ENCODE results near the gene ZFP1.
"Not testable (repeated sequence)": the region's sequence is repeated elsewhere in the genome, so short reads cannot be mapped to it uniquely, and the experiment has no call there.

The ZFP1 gene

DNA sequence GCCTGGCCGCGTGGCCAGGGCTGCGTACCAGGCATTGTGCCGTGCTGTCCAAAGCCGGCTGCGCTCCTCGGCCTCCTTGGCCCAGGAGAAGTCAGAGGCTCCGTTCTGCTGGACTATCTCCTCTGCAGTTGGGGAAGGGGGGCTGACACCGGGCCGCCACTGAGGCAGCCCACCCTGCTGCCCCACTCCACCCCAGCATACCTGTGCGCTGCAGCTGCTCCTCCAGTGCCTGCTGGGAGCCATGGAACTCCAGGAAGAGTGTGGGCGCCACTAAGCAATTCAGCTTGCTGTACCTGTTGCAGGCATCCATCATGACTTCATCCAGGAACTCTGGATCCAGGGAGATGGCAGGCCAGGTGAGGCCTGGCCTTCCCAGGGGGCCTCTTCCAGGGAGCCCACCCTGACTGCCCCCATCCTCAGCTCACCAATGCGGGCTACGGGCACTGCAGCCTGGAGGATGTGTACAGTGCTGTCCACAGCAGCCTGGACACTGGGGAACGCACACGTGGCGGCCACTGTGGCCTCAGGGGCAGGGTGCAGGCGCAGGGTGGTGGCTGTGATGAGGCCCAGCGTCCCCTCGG, 34.7 kb upstream of the ZFP1 start:
- no peak for DNase-seq (ENCODE audit: low read depth)

DNA sequence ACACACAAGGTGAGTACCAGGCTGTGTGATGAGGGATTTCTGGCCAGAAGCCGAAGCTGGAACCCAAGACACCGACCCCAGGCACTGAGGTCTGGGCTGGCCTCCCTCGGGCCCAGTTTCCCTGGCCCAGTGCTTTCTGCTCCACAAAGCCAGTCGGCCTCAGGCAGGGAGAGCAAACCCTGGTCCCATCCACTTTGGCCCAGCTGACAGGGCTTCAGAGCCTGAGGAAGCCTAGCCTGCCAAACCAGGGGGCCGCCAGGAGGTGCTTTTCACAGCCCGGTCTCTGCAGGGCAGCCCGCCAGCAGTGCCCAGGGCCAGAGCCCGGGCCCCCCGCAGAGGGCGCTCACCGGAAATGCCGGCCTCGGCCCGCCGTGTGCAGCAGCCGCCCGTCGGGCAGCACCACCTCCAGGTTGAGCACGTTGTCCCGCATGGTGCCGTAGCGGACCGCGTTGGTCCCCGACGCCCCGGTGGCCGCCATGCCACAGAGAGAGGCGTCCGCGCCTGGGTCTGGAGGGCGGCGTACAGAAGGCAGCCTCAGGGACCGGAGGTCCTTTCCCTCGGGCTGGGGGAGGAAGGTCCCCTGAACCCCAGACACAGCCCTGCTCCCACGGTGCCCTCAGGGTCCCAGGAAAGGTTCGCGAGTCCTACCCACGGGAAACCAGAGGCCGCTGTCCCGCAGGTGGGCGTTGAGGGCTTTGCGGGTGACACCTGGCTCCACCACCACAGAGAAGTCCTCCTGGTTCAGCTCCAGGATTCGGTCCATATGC, 34.0 kb upstream of the ZFP1 start:
- no peak for DNase-seq (ENCODE audit: low read depth)

DNA sequence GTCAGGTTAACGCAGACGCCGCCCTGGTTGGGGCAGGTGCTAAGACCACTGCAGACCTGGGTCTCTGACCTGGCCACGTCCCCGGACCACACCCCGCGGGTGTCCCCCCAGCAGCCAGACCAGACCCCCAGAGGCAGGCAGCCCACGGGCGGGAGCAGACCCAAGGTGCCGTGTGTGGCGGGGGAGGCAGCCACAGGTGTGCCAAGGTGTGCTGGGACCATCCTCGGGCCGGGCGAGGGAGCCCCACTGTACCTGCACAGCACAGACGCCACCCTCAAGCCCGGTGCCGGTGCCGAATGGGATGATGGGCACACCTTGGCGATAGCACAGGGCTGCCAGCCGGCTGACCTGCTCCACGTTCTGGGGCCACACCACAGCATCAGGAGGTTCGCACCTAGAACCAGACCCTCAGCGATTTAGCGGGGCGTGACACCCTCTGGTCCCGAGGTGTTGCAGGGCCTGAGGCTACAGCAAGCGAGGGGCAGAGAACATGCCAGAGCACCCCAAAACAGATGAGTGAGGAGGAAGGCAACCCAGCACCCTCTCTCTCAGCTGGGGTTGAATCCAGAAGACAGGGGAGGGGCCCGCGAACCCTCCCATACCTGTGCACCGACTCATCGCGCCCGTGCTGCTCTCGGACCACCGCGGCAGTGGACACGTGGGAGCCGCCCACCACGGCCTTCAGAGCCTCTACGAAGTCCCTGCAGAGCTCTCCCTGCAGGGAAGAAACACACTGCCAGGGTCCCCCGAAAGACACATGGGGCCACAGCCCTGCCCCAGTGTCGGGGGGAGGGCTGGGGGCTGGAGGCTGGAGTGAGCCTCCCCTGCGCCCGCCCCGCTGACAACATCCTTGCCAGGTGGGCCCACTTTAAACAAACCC, 33.1 kb upstream of the ZFP1 start:
- no peak for DNase-seq (ENCODE audit: low read depth)

DNA sequence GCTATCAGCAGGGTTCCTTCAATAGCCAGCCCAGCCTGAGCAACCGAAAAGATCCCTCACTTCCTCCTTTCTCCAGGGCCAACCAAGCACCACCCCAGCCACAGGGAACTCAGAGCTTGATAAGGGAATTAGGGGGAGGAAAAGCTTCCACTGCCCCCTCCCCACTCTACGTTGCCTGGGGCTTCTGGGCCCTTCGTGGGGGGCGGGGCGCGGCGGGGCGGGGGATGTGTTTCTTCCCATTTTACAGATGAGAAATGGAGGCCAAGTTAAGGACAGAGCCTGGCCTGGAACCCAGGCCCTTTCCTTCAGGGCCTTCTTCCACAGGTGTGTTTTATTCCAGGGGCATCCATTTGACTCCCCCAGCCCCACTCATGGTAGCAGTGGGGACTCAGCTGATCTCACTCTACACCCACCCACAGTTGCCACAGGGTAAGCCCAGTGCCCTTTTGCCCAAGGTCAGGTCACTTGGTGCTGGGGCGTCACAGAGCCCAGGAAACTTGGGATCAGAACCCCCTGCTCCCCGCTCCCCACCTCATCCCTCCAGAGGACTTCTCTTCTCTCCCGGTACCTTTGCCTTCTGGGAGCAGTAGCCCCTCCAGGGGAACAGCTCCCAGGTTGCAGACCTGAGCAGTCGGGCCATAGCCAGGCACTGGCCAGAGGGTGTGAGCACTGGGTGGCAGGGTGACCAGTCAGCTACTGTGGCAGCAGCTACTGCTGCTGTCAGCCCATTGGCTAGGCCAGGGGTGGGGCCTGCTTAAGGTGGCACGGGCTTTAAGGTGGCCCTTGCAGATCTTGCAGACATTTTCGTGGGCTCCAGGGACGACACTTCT, 32.0 kb upstream of the ZFP1 start, which contains the start of gene LDHD:
LDHD (minus strand) TSS at position 700 of the 830 bp plus-strand sequence; CDS start at position 640, 60 bp downstream.
- DNase-seq (ENCODE audit: low read depth), result no peak

DNA sequence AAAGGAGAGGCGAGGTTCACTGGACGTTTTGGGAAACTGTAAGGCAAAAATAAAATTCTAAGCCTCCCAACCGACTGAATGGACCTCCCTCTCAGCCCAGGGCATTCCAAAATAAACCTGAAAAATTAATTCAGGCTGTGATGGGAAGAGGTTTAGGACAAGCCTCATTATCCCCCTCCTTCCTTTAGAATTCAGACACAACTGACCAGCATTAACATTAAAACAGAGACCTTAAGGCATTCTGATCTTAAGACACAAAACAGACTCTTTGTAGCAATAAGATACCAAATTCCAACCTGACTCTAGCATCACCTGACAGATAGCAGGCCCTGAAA, 31.4 kb upstream of the ZFP1 start:
- DNase-seq (ENCODE audit: low read depth), result no peak

DNA sequence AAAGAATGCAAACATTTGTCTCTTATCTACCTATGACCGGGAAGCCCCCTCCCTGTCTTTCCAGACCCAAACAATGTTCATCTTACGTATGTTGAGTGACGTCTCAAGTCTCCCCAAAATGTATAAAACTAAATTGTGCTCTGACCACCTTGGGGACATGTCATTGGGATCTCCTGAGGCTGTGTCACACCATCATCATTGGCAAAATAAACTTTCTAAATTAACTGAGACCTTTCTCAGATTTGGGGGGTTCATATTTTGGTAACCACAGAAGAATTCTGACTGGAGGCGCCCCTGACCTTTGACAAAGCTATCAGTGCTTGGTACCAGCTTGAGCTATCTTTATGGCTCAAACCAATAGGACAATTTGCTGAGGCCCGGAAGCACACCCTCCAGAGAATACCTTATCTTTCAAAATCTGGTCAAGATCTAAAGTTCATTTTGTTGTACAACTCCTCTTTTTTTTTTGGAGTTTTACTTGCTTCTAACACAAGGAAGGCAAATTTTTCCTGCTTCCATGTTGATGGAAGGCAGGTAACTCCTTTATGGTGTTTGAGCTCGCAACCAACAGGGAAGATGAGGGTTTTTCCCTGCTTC, 29.3 kb upstream of the ZFP1 start:
- no peak for DNase-seq (ENCODE audit: low read depth)

DNA sequence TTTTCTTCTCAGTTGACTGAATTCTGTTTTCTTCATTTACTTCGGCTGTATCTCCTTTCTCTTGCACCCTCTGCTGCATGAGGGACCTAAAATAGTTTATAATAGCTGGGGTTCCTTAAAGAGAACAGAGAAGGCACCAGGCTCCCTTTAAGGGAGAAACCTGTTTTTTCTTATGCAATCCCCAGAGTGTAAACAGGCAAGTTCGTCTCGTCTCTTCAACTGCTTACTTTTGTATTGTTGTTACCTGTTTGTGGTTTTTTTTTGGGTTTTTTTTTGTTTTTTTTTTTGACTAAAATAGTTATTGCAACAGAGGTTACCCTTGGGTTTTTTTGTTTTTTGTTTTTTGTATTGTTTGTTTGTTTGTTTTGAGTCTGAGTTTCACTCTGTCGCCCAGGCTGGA, 28.1 kb upstream of the ZFP1 start:
- DNase-seq (ENCODE audit: low read depth), result no peak

DNA sequence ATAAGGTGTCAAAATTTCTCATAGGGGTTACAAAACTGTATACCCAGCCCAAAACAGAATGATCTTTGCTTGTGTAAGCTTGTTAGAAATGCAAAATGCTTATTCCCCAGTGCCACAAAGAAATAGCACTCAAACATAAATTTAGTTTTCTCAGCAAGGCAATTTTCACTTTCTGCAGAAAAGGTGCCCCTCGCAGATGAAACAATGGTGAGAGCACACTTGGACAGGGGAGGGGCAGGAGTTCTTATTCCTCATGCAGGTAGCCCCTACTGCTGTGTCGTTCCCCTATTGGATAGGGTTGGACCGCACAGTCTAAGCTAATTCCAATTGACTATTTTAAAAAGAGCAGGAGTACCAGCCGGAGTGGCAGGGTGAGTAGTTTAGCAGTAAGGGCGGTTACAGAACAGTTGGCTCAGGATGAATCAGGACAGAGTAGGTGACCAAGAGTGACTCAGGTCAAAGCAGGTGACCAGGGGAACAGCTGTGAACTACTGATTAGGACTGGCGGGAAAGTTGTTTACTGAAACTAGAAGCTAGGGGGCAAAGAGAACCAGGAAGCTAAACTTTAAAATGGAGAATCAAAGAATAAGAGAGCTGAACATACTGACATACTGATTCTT, 26.3 kb upstream of the ZFP1 start:
- DNase-seq (ENCODE audit: low read depth), result no peak

DNA sequence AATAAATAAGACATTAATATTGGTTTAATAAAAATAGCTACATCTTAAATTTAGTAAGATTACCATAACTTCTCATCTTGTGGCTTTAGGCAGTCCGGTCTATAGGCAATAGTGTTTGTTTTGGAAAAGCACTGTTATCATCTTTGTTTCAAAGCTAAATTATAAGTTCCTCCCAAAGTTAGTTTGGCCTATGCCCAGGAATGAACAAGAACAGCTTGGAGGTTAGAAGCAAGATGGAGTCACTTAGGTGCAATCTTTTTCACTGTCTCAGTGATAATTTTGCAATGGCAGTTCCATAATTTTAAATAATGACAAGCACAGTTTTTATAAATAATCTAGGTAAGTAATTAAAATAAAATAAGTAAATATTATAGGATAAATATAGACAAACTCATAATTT, 25.7 kb upstream of the ZFP1 start:
- DNase-seq (ENCODE audit: low read depth), result no peak

DNA sequence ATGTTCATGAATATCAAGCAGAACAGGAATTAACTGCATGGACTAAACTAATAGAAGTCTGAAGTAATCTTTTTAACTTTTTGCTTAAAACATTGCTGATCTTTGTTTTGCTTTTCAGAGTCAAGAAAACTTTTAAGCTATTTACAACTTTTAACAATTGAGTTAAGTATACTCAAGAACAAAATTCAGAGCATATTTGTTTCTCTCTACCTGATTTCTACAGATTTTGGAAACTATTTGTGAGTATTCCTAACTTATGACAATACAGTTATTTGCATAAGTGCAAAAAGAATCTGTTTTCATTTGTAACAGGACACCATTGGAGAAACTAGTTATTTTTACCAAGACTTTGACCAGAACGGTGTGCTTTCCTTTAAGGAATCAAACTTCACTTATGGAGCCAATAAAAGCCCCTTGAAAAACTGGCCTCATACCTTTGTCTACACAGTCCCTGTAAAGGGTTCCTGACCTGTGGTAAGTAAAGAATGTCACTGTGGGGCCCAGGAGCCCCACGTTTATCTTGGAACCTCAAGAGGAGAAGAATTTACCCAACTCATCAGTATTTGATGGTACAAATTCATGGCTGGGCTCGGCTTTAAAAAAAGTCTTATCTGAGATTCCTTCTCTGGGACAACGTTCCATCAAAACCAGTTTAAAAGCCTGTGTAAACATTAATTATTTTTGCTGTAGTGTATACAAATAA, 20.5 kb upstream of the ZFP1 start:
- DNase-seq (ENCODE audit: low read depth), result no peak

DNA sequence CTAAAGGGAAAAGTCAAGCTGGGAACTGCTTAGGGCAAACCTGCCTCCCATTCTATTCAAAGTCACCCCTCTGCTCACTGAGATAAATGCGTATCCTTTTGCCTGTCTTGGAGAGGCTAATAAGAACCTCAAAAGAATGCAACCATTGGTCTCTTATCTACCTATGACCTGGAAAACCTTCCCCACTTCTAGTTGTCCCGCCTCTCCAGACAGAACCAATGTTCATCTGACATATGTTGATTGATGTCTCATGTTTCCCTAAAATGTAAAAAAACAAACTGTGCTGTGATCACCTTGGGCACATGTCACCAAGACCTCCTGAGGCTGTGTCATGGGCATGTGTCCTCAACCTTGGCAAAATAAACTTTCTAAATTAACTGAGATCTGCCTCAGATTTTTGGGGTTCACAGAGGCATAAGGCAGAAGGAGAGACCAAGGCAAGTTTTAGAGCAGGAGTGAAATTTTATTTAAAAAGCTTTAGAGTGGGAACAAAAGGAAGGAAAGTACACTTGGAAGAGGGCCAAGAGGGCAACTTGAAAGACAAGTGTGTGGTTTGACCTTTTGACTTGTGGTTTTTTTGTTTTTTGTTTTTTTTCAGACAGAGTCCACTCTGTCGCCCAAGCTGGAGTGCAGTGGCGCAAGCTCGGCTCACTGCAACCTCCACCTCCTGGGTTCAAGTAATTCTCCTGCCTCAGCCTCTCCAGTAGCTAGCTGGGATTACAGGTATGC, 18.7 kb upstream of the ZFP1 start:
- not testable (repeated sequence) for DNase-seq (ENCODE audit: low read depth)

DNA sequence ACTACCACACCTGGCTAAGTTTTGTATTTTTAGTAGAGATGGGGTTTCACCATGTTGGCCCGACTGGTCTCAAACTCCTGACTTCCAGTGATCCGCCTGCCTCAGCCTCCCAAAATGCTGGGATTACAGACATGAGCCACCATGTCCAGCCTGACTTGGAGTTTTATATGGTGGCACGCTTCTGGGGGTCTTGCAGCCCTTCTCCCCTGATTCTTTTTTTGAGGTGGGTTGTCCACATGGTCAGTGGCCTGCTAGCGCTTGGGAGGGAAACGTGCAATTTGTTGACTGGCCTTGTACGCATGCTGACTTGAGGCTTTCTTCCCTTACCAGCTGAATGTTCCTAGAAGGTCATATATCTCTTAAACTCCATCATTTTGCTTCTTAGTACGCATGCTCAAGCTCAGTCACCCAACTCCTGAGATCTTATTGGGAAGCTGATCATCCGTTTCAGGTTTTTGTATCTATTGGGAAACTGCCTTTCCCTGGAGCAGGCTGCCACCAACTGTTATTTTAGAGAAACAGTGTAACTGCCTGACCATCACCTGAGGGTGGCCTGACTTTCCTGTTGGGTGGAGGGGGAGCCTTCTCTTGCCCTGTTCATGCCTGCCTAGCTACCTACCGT, 18.1 kb upstream of the ZFP1 start:
- no peak for DNase-seq (ENCODE audit: low read depth)

DNA sequence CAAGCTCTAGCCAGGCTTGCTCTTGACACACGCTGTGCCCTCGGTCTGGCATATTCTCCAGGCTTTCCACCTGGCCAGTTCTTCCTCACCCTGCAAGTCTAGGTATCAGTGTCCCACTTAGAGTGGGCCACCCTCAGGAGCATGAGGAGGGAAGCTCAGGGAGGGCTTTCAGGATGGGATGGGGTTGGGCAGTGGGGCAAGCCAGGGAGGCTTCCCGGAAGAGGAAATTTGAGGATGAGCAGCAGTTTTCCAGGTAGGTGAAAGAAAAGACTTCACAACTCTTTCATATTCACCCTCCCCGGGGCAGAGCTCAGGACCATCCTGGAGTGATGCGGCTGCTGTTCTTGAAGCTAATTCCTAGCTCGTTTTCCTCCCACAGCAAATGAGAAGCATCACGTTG, 17.2 kb upstream of the ZFP1 start:
- no peak for DNase-seq (ENCODE audit: low read depth)

DNA sequence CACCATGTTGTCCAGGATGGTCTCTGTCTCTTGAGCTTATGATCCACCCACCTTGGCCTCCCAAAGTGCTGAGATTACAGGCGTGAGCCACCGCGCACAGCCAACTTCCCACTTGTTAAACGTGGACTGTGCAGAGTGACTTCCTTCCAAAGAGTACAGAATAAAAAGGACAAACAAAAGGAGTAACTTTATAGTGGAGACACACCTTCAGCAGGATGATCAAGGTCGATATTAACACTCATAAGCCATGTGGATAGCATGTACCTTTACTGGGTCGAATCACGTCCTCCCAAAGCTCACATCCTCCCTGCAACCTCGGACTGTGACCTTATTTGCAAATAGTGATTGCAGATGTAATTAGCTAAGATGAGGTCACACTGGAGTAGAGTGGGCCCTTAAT, 10.1 kb upstream of the ZFP1 start:
- DNase-seq (ENCODE audit: low read depth), result no peak

DNA sequence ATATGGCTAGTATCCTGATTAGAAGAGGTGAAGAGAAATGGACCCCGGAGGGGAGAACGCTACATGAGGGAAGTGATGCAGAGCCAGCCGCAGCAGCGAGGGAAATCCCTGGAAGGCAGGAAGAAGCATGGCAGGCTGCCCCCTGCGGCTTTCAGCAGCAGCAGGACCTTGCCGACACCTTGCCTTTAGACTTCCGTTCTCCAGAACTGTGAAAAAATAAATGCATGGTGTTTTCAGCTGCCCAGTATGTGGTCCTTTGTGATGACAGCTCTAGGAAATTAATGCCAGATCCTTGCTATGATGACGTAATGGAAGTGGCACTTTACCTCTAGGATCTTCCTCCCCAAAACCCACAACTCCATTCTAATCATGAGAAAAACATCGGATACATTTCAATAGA, 9.7 kb upstream of the ZFP1 start:
- no peak for DNase-seq (ENCODE audit: low read depth)

DNA sequence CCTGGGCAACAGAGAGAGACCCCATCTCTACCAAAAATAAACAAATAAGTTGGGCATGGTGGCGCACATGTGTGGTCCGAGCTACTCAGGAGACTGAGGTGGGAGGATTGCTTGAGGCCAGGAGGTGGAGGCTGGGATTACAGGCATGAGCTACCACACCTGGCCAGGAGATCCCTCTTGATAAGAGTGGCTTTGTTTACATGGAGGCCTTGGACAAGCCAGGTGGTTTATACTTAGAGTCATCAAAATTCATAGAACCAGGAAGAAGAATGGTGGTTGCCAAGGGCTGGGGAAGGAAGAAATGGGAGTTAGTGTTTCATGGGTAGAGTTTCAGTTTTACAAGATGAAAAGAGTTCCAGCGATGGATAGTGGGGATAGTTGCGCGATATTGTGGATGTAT, 8.8 kb upstream of the ZFP1 start:
- DNase-seq (ENCODE audit: low read depth), result no peak

DNA sequence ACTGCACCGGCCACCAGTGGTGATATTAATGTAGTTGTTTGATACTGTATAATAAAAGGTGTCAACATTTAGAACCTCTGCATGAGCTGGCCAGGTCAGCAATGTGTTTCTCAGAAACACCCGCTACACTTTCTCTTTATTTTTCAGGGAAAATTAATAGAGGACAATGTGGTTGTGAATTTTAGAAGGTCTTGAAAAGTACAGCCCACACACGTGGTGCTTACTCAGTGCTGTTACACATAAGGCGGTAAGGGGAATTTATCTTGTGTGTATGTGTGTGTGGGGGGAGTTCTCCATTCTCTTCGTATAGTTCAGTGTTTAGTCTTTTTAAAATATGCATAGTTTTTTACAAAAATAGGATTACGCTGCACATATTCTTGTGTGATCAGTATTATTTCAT, 4.4 kb upstream of the ZFP1 start:
- DNase-seq (ENCODE audit: low read depth), result no peak

DNA sequence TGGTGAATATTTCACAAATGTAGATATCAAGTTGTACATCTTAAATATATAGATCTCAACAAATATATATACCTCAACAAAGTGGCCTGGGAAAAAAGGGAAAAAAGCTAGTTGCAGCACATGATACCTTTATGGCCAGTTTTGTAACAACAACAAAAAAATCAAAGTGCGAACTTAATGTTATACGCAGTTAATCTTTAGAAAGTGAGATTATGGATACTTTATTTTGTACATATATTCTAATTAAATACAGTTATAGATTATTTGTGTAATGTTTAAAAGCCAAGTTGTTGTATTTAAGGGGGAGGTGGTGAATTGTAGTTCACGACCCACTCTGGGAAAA, 385 bp upstream of the ZFP1 start:
- no peak for DNase-seq (ENCODE audit: low read depth)

DNA sequence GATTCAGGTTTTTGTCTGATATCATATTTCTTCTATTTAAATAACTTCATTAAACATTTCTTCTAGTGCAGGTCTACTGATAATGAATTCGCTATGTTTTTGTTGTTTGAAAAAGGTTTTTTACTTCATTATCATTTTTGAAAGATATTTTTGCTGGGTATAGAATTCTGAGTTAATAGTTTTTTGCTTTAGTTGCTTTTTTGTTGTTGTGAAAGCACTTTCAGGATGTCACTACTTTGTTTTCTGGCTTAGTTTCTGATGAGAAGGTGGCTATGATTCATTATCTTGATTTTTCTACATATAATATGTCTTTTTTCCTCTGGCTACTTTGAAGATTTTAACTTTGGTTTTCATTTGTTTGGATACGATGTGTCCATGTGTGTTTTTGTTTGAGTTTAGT, 3.5 kb downstream of the ZFP1 start:
- DNase-seq (ENCODE audit: low read depth), result no peak

DNA sequence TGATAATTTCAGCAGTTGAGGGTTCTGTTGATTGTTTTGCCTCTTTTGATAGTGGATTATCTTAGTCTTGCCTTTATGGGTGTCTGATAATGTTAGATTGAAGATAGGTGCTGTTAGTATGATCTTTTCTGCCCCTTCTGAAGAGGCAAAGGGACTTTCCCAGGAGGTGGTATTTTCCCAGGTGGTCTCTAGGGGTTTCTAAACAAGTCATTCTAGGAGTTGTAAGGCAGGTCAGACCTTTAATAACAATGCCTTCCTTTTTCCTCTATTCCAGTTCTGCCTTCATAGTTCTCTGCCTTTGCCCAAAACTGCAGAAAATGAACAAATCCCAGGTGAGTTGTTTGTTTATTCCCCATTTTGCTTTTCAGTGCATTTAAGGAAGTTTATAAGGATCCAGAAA, 4.3 kb downstream of the ZFP1 start:
- DNase-seq (ENCODE audit: low read depth), result no peak
